ENCODE data around the gene SQSTM1. TPM values are rescaled to one million over a fixed set of nuclear protein-coding genes. Genes with fewer than 3 reads are reported as not detected.

Gene SQSTM1
- total RNA-seq, 2 donors from 2014 or later = 375 to 469 TPM

- H3K4me3 ChIP-seq = no peak overlapping the region
- ATAC-seq (ENCODE audit: insufficient number of reproducible peaks, low FRiP score, low read depth) (no peak), DNase-seq (ENCODE audit: low spot score) (no peak)
- no peaks in the 10 kb centered on the region for H3K27me3 ChIP-seq (replicated peaks; ENCODE audit: insufficient read depth)
- peaks cover 5 to 34% of the 10 kb centered on the region in 2 donors for H3K4me1 ChIP-seq (ENCODE audit: control insufficient read depth in 1 of 2, low read depth in 2 of 2)
- peaks cover 43% of the 10 kb centered on the region for H3K36me3 ChIP-seq
- no peak for TF ChIP-seq CTCF (IDR thresholded peaks at IDR 0.05)
- H3K27ac ChIP-seq = no peak overlapping the region
- H3K9me3 ChIP-seq = no peaks in the 10 kb centered on the region
Measured at GRCh38 chr5:179852993-179853547, 32.4 kb downstream of the SQSTM1 start.

GRCh38 chr5:179854356-179854755, 33.7 kb downstream of the SQSTM1 start:
- TF ChIP-seq CTCF (IDR thresholded peaks at IDR 0.05) = no peak
- H3K4me3 ChIP-seq = no peak overlapping the region
- DNase-seq (ENCODE audit: low spot score) (no peak), ATAC-seq (ENCODE audit: insufficient number of reproducible peaks, low FRiP score, low read depth) (no peak)
- peaks cover 5 to 36% of the 10 kb centered on the region in 2 donors for H3K4me1 ChIP-seq (ENCODE audit: control insufficient read depth in 1 of 2, low read depth in 2 of 2)
- H3K27ac ChIP-seq = peak overlapping the region; percentile 50 to 54
- H3K36me3 ChIP-seq = peaks cover 33% of the 10 kb centered on the region
- no peaks in the 10 kb centered on the region for H3K9me3 ChIP-seq
- no peaks in the 10 kb centered on the region for H3K27me3 ChIP-seq (replicated peaks; ENCODE audit: insufficient read depth)

- DNase-seq (ENCODE audit: low spot score) (no peak), ATAC-seq (ENCODE audit: insufficient number of reproducible peaks, low FRiP score, low read depth) (no peak)
- H3K9me3 ChIP-seq = no peaks in the 10 kb centered on the region
Measured at GRCh38 chr5:179858241-179858585, 37.5 kb downstream of the SQSTM1 start.

GRCh38 chr5:179858586-179859427, 38.1 kb downstream of the SQSTM1 start, which contains the start of gene MRNIP:
MRNIP (minus strand) TSS chr5:179858817; CDS start chr5:179858796, 21 bp downstream.
- peak within 1 kb of the TSS; percentile 81 to 85 for H3K27ac ChIP-seq
- ATAC-seq (ENCODE audit: insufficient number of reproducible peaks, low FRiP score, low read depth) = peak; percentile 68

More at GRCh38 chr5:179858241-179858585, 37.5 kb downstream of the SQSTM1 start:
- no peak for TF ChIP-seq CTCF (IDR thresholded peaks at IDR 0.05)
- H3K36me3 ChIP-seq = peaks cover 1% of the 10 kb centered on the region
- peak overlapping the region; percentile 28 to 85 for H3K27ac ChIP-seq
- H3K4me1 ChIP-seq (ENCODE audit: control insufficient read depth in 1 of 2, low read depth in 2 of 2) = peaks cover 5 to 42% of the 10 kb centered on the region in 2 donors
- peak overlapping the region; percentile 87 for H3K4me3 ChIP-seq
- no peaks in the 10 kb centered on the region for H3K27me3 ChIP-seq (replicated peaks; ENCODE audit: insufficient read depth)

More at GRCh38 chr5:179858586-179859427, 38.1 kb downstream of the SQSTM1 start, which contains the start of gene MRNIP:
- Histone ChIP-seq H3K27me3 (replicated peaks; ENCODE audit: insufficient read depth) (no peaks in the 10 kb centered on the region), H3K9me3 (no peaks in the 10 kb centered on the region), H3K4me1 (ENCODE audit: control insufficient read depth in 1 of 2, low read depth in 2 of 2) (peaks cover 5 to 37% of the 10 kb centered on the region in 2 donors), H3K36me3 (peaks cover 7% of the 10 kb centered on the region), H3K4me3 (peak within 1 kb of the TSS; percentile 87)
- peak; percentile 92 for DNase-seq (ENCODE audit: low spot score)
- no peak for TF ChIP-seq CTCF (IDR thresholded peaks at IDR 0.05)
